Dermis microvascular lymphatic vessel endothelial cell (primary cell): ENCODE data around the gene TMEM45B. TPM values are rescaled to one million over a fixed set of nuclear protein-coding genes. Genes with fewer than 3 reads are reported as not detected.
"Not testable (repeated sequence)": the region's sequence is repeated elsewhere in the genome, so short reads cannot be mapped to it uniquely, and the experiment has no call there.

Experiments used
- DNase-seq, 2 donors: peaks; one replicate each; pipeline versions ENCODE4 v3.0.0 to v3.0.0-alpha.2; 2010; ENCODE audit warnings: low read depth in 2 of 2
- total RNA-seq: library from RNA; depleted of rRNA; stranded (reverse); fragments of >200 nt; gene quantifications from 2 replicates; pipeline ENCODE4 v1.2.1, GENCODE V29; 2014

TMEM45B gene
- 1.9 and 2.9 TPM in 2 replicates for total RNA-seq

DNA sequence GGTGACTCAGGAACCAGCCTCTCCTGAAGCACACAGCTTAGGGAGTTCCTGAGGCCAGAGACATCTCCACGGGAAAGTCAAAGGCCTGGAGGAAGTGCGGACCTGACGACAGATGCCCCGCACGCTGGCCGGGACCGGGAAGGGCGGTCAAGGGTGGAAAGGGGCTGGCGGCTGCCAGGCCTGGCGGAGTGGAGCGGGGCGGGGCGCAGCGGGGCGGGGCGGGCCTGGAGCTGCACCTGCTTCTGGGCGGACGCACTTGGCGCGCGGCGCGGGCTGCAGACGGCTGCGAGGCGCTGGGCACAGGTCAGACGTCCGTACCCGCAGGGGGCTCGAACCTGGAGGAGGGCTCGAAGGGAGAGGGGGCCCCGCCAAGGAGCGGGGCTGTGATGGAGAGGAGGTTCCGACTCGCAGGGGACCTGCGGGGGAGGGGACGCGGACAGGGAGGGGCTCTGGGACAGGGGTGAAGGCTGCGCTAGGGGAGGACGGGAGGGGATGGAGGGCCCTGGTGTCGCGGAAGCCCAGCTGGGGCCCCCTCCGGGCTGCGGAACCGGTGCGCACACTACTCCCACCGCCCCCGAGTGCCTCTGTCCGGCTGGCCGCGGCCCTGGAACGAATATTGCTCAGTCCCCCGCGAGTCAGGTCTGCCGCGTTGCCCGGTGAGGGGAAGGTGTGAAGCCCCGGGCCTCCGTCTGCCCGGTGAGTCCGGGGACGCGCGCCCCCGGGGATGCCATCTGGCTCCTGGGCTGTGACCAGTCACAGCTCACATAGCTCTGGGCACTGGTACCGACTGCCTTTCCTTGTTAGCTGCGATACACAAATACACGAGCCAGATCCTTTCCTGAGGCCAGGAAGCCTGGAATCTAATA lies at the start of gene TMEM45B:
Gene TMEM45B (plus strand): TSS at position 253 of the 866 bp plus-strand sequence. CDS start 36,635 bp downstream, outside the sequence.
- DNase-seq, result peak in 1 of 2 donors; percentile 4

DNA sequence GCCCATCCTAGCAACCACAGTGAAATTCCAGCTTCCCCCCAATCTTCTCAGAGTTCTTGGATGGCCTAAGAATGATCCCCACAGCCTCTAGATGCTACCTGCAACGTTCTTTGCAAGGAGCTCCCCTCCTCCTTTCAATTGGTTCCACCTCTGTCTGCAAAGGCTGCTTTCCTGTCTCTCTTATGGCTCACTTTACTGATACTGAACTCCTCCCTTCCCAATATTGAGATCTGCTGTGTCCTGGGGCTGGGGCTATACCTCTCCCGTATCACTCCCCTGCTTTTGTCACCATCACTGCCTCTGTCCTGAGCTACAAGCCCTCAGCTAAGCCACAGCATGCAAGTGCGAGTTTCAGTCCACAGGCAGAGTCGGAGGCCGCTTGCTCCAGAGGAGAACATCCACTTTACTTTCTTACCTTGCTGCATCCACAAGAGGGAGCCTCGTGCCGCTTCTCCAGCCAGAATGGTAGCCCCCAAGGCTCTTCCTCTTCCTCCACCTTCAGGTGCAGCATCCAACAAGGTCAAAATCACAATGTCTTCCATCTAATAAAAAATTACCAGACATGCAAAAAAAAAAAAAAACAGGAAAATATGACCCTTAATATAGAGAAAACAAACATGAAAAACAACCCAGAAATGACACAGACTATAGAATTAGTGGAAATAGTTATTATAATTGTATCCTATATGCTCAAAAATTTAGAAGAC lies 48.6 kb upstream of the TMEM45B start:
- DNase-seq, result peak; percentile 7 to 27

DNA sequence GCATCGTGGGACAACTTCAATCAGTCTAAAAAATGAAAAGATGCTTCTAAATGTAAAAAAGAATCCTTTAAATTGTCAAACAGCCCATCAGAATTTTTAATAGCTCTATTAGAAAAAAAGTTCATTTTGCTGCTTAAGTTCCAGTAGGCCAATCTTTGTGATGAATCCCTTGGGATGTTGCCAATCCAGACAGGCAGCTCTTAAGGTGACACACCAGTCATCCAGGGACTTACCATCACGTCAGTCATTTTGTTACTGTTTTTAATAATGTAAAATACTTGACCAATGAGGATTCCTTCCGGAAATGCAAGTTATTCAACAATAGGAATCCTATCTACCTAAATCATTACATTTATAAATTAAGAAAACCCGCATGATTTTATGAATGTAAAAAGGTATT lies 47.8 kb upstream of the TMEM45B start:
- DNase-seq, result no peak

GRCh38 chr11:129768356-129768755 lies 47.3 kb upstream of the TMEM45B start:
- no peak for DNase-seq

GRCh38 chr11:129769059-129769458 lies 46.6 kb upstream of the TMEM45B start:
- DNase-seq, result no peak

DNA sequence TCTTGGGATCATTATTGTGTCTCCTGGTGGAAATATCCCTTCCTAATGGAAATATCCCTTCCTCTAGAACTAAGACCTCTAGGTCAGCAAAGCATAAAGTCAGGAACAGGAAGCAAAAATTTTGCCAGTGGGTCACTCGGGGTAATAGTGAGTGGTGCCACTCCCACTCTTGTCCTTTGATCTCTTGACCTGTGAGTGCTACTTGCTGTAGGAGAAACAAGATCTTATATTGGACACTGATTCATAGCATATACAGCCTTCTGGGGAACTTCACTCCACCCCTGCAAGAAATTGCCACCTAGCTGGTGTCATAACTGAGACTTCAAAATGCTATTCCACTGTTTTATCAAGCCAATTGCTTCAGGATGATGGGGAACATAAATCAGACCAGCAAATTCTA lies 44.7 kb upstream of the TMEM45B start:
- DNase-seq, result no peak

- DNase-seq, result not testable (repeated sequence)
Observed at GRCh38 chr11:129771456-129771855, 44.2 kb upstream of the TMEM45B start.

DNA sequence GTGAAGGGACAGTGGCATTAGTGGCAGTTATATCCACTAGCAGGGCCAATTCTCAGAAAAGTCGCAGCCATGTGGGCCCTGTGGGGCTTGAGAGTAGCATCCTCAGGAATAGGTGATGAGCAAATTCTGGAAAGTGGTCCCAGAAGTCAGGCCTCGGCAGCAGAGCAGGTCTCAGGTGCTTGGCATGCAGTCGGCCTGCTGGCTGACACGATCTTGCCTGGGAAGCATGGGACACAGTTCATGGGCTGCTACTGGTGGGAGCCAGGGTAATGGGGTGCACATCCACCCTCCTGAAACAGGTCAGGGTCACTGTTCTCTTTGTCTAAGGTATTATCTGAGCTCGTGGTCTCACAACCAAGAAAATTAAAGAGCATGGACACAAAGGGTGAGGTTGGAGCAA lies 36.8 kb upstream of the TMEM45B start:
- DNase-seq, result no peak

DNA sequence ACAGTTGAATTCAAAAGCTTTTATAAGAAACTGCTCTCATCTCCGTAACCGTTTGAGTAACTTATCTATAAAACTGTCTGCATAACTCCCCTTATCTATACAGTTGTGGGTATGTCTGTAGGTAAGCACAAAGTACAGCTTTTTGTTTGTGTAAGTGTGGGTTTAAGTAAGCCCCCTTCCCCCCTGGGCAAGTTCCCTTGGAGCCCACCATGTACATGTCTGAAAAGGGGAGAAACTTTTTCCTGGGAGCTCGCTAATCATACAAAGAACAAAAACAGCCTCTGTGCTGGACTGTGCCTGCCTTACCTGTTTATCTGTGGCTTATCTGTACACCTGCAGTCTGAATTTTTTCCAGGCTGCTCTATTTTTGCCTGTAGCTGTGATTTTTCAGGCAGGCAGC lies 36.3 kb upstream of the TMEM45B start:
- no peak for DNase-seq

DNA sequence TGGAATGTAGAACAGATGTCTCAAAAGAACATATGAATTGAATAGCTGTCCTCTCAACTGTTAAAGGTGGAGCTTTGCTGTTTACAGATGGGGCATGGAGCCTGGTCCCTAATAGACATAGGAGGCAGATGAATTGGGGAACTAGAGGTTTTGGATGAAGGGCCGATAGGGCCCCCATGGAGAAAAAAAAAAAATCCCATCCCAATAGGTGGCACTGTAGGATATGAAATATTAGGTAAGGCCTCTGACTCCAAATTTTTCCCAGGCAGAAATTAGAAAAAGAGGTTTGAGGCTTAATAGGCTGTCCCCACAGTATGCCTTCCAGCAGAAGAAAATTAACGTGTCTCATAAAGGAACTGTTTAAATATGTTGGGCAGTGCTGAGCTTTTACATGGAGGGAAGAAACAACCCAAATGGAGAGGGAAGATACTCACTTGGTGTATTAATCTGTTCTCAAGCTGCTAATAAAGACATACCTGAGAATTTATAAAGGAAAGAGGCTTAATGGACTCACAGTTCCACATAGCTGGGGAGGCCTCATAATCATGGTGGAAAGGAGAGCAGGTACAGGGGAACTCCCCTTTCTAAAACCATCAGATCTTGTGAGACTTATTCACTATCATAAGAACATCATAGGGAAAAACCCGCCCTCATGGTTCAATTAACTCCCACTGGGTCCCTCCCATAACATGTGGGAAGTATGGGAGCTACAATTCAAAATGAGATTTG lies 30.1 kb upstream of the TMEM45B start:
- peak; percentile 10 to 15 for DNase-seq

- DNase-seq, result not testable (repeated sequence)
Observed at GRCh38 chr11:129786112-129786416, 29.6 kb upstream of the TMEM45B start.

DNA sequence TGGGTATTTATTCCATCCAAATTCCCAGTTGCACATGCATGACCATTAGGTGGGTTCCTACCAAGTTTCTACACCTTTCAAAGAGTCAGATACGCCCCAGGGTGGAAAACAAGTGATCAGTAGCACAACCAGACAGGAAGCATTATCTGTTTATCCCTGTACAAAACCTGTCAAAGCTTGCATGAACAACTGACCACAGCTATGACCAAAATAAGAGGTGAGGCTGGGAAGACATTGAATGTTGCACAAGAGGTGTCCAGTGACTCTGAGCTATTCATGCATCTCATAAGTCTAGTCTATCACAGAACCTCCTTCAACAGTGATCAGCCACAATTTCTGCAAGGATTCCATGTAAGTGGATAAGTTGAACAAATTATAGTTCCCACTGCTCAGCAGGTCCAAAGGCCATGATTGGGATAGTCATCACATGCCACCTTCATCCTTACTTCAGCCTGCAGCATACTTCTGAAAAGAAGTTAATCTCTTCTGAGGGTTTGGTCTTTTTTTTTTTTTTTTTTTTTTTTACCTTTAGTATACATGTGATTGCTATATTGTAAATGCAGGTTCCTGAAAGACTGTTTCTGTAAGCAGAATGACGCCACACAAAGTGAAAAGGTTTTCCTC lies 28.0 kb upstream of the TMEM45B start:
- no peak for DNase-seq

DNA sequence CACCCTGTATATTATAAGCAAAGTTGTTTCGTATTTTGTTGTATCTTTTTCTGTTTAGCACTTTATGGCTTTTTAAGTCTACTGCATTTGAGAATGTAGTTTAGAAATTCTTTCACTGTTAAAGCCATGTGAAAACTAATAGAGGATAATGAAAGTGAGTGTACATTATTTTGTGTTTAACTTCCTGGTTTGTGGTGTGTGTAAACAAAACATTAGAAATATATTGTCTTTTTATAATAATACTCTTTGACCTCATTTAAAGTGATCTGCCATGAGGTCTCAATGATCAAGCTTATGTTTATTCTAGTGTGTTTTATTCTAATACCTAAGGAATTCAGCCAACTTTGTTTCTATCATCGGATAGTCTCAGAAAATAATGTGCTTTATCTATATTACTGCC lies 27.4 kb upstream of the TMEM45B start:
- DNase-seq, result no peak

DNA sequence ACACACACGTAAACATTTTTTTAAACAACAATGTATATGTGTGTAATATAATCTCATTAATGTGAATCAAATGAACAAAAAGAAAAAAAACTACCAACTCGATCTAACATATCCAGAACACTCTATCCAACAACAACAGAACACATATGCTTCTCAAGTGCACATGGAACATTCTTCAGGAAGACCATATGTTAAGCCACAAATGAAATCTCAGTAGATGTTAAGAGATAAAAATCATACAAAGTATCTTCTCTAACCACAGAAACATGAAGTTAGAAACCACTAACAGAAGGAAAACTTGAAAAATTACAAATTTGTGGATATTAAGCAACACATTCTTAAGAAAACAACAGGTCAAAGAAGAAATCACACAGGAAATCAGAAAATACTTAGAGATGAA lies 25.5 kb upstream of the TMEM45B start:
- DNase-seq, result no peak

DNA sequence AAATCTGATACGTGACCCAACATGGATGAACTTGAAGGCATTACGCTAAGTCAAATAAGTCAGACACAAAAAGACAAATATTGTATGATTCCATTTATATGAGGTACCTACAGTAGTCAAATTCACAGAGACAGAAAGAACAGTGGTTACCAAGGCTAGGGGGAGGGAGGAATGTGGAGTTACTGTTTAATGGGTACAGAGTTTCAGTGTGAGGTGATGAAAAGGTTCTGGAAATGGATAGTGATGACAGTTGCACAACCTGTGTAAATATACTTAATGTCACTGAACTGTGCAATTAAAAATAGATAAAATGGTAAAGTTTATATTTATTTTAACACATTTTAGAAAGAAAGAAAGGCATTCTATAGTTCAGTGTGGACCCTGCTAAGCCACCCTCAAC lies 24.1 kb upstream of the TMEM45B start:
- DNase-seq, result no peak

DNA sequence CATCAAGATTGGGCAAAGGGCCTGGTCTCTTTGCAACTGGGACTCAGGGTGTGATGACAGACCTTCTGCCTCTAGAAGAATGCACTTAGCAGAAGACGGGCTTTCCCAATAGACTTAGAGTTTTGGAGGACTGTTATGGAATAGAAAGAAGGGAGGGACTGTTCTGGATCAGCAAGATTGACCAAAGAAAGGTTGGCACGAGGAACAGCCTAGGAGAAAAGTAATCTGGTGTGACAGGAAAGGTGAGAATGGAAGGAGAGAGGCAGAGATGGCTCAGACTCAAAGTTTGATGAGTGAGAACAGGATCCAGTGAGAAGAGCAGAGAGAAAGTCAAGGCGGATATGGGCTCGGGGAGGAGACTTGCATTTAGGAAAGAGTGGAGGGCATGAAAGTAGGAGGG lies 23.0 kb upstream of the TMEM45B start:
- DNase-seq, result no peak

GRCh38 chr11:129795089-129795488 lies 20.6 kb upstream of the TMEM45B start:
- DNase-seq, result no peak

- DNase-seq, result no peak
Observed at GRCh38 chr11:129798212-129798611, 17.4 kb upstream of the TMEM45B start.

- not testable (repeated sequence) for DNase-seq
Observed at GRCh38 chr11:129800162-129800561, 15.5 kb upstream of the TMEM45B start.

DNA sequence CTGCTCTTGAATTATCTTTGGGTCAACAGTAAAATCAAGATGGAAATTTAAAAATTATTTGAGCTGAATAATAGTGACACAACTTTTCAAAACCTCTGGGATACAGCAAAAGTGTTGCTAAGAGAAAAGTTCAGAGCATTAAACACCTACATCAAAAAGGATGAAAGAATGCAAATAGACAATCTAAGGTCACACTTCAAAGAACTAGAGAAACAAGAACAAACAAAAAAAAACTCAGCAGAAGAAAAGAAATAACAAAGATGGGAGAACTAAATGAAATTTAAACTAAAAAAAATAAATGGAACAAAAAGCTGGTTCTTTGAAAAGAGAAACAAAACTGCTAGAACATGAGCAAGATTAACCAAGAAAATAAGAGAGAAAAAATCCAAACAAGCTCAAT lies 15.0 kb upstream of the TMEM45B start:
- no peak for DNase-seq

DNA sequence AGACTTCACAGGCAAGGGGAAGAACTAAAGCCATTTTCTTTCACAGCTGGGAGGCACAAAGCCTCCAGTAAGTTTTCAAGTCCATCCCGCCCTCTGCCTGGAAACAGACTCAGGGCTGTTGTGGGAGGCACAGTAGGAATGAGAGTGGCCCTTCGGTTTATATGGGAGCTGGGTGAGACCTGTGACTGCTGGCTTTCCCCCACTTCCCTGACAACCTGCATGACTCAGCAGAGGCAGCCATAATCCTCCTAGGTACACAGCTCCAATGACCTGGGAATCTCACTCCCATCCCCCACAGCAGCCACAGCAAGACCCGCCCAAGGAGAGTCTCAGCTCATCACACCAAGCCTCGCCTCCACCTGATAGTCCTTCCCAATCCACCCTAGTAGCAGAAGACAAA lies 12.1 kb upstream of the TMEM45B start:
- no peak for DNase-seq

DNA sequence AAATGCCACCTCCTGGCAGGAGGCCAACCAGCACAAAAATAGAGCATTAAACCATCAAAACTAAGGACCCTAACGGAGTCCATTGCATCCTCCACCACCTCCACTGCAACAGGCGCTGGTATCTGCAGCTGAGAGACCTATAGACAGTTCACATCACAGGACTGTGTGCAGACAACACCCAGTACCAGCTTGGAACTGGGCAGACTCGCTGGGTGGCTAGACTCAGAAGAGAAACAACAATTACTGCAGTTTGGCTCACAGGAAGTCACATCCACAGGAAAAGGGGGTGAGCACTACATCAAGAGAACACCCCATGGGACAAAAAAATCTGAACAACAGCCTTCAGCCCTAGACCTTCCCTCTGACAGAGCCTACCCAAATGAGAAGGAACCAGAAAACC lies 11.6 kb upstream of the TMEM45B start:
- no peak for DNase-seq
